ENCODE results near the gene ETV1. TPM values are rescaled to one million over a fixed set of nuclear protein-coding genes. Genes with fewer than 3 reads are reported as not detected.
A peak's percentile ranks its signal among the peaks of the same experiment; 100 is the strongest.

Gene ETV1
- total and polyA plus RNA-seq, 8 donors = 1.4 to 8.5 (median 2.9) TPM

- Histone ChIP-seq H3K4me1 (no peaks in the 10 kb centered on the region), H3K36me3 (no peaks in the 10 kb centered on the region), H3K27ac (no peak overlapping the region), H3K27me3 (no peaks in the 10 kb centered on the region), H3K4me3 (no peak overlapping the region), H3K9me3 (no peaks in the 10 kb centered on the region)
- TF ChIP-seq CTCF (IDR thresholded peaks at IDR 0.05) = no peak
- FAIRE-seq = no peak
- no peak for DNase-seq
- intact Hi-C loops (cut with DNase I) = no loop called here
- no peak for ATAC-seq
- WGBS, 2 donors = 48 to 61% methylated on average over 2 of the region's 2 CpGs
These were observed 77.6 kb downstream of the ETV1 start for GRCh38 chr7:13911909-13912308.

- 66 to 75% methylated on average over 8 of the region's 8 CpGs for WGBS, 2 donors
- no peak for TF ChIP-seq CTCF (IDR thresholded peaks at IDR 0.05)
- H3K27ac ChIP-seq = no peak overlapping the region
These were observed 78.5 kb downstream of the ETV1 start for GRCh38 chr7:13910805-13911551.

GRCh38 chr7:13908667-13909397 lies 80.6 kb downstream of the ETV1 start:
- no peak for DNase-seq
- H3K4me1 ChIP-seq = no peaks in the 10 kb centered on the region
- ATAC-seq = no peak
- no peak for TF ChIP-seq CTCF (IDR thresholded peaks at IDR 0.05)
- intact Hi-C loops (cut with DNase I) = no loop called here
- H3K27ac ChIP-seq = no peak overlapping the region
- no peaks in the 10 kb centered on the region for H3K27me3 ChIP-seq
- H3K4me3 ChIP-seq = no peak overlapping the region
- FAIRE-seq = no peak
- H3K36me3 ChIP-seq = peaks cover 0 to 2% (median 0%) of the 10 kb centered on the region in 3 donors
- 66 to 72% methylated on average over 8 of the region's 8 CpGs for WGBS, 2 donors
- no peaks in the 10 kb centered on the region for H3K9me3 ChIP-seq

More at GRCh38 chr7:13910805-13911551, 78.5 kb downstream of the ETV1 start:
- Histone ChIP-seq H3K36me3 (peaks cover 0 to 2% (median 0%) of the 10 kb centered on the region in 3 donors), H3K4me3 (no peak overlapping the region), H3K4me1 (no peaks in the 10 kb centered on the region), H3K9me3 (no peaks in the 10 kb centered on the region), H3K27me3 (no peaks in the 10 kb centered on the region)
- intact Hi-C loops (cut with DNase I) = no loop called here
- ATAC-seq = no peak
- DNase-seq = no peak
- no peak for FAIRE-seq

GRCh38 chr7:13907831-13908230 lies 81.6 kb downstream of the ETV1 start:
- no peak overlapping the region for H3K27ac ChIP-seq
- TF ChIP-seq CTCF (IDR thresholded peaks at IDR 0.05) = no peak
- no peaks in the 10 kb centered on the region for H3K27me3 ChIP-seq
- ATAC-seq = no peak
- no peak for DNase-seq
- H3K9me3 ChIP-seq = no peaks in the 10 kb centered on the region
- intact Hi-C loops (cut with DNase I) = no loop called here
- FAIRE-seq = peak; percentile 5
- no peaks in the 10 kb centered on the region for H3K4me1 ChIP-seq
- H3K4me3 ChIP-seq = no peak overlapping the region
- WGBS, 2 donors = 61 to 68% methylated on average over 1 of the region's 1 CpG
- peaks cover 0 to 2% (median 0%) of the 10 kb centered on the region in 3 donors for H3K36me3 ChIP-seq

GRCh38 chr7:13904689-13905088 lies 84.8 kb downstream of the ETV1 start:
- DNase-seq = no peak
- FAIRE-seq = no peak
- intact Hi-C loops (cut with DNase I) = no loop called here

More at GRCh38 chr7:13904689-13905088, 84.8 kb downstream of the ETV1 start:
- Histone ChIP-seq H3K4me1 (no peaks in the 10 kb centered on the region), H3K9me3 (no peaks in the 10 kb centered on the region), H3K27me3 (no peaks in the 10 kb centered on the region), H3K36me3 (peaks cover 0 to 2% (median 0%) of the 10 kb centered on the region in 3 donors), H3K4me3 (no peak overlapping the region), H3K27ac (no peak overlapping the region)
- WGBS, 2 donors = 43 to 44% methylated on average over 3 of the region's 3 CpGs
- ATAC-seq = no peak
- TF ChIP-seq CTCF (IDR thresholded peaks at IDR 0.05) = no peak

All from pancreas (tissue), 10 donors.